ENCODE measurements around the gene SRPK2. TPM values are rescaled to one million over a fixed set of nuclear protein-coding genes. Genes with fewer than 3 reads are reported as not detected.
A peak's percentile ranks its signal among the peaks of the same experiment; 100 is the strongest.

Gene SRPK2
- total RNA-seq, 5 donors from 2014 or later (not counting 1 experiment from before 2014, with no cell fraction given), result 41.6 to 71.4 (median 46.9) TPM

- DNase-seq, result no peak
- CTCF ChIA-PET, result no interaction called here
- Mint-ChIP-seq H3K27me3 (no peaks in the 10 kb centered on the region), H3K36me3 (peaks cover 56% of the 10 kb centered on the region), H3K4me3 (no peak overlapping the region), H3K9me3 (no peaks in the 10 kb centered on the region), H3K27ac (no peak overlapping the region), H3K4me1 (no peaks in the 10 kb centered on the region)
- no peak overlapping the region for H3K4me3 ChIP-seq (ENCODE audit: control insufficient read depth in 1 of 2, extremely low read depth in 1 of 2, low read length in 1 of 2)
- no peak for ATAC-seq (replicated peaks in 1 of 4)
- no peaks in the 10 kb centered on the region for H3K9me3 ChIP-seq
- H3K36me3 ChIP-seq (ENCODE audit: control insufficient read depth in 2 of 2, extremely low read depth in 1 of 2, insufficient read depth in 1 of 2, low read length in 1 of 2), result peaks cover 4 to 51% of the 10 kb centered on the region in 2 donors
- 100% methylated on average over 1 of the region's 1 CpG for WGBS (ENCODE audit: insufficient coverage)
- H3K27me3 ChIP-seq (replicated peaks in 1 of 2; ENCODE audit: control insufficient read depth in 2 of 2, extremely low read depth in 1 of 2, insufficient read depth in 2 of 2, low read length in 1 of 2), result no peaks in the 10 kb centered on the region
- POLR2A ChIA-PET, result no interaction called here
- no peaks in the 10 kb centered on the region for H3K4me1 ChIP-seq (ENCODE audit: control insufficient read depth in 1 of 2, extremely low read depth in 1 of 2, insufficient read depth in 2 of 2, low read length in 2 of 2)
- no peak overlapping the region for H3K27ac ChIP-seq (ENCODE audit: low read length)
These were observed 224.0 kb downstream of the SRPK2 start for GRCh38 chr7:105164751-105165150.

GRCh38 chr7:105163718-105164117 lies 225.0 kb downstream of the SRPK2 start:
- CTCF ChIA-PET, result no interaction called here
- Mint-ChIP-seq H3K9me3 (no peaks in the 10 kb centered on the region), H3K4me3 (no peak overlapping the region), H3K4me1 (peaks cover 0 to 2% (median 0%) of the 10 kb centered on the region in 3 donors), H3K27ac (no peak overlapping the region), H3K36me3 (peaks cover 54% of the 10 kb centered on the region), H3K27me3 (no peaks in the 10 kb centered on the region)
- Histone ChIP-seq H3K36me3 (ENCODE audit: control insufficient read depth in 2 of 2, extremely low read depth in 1 of 2, insufficient read depth in 1 of 2, low read length in 1 of 2) (peaks cover 4 to 53% of the 10 kb centered on the region in 2 donors), H3K27ac (ENCODE audit: low read length) (no peak overlapping the region), H3K4me1 (ENCODE audit: control insufficient read depth in 1 of 2, extremely low read depth in 1 of 2, insufficient read depth in 2 of 2, low read length in 2 of 2) (no peaks in the 10 kb centered on the region), H3K27me3 (replicated peaks in 1 of 2; ENCODE audit: control insufficient read depth in 2 of 2, extremely low read depth in 1 of 2, insufficient read depth in 2 of 2, low read length in 1 of 2) (no peaks in the 10 kb centered on the region), H3K9me3 (no peaks in the 10 kb centered on the region), H3K4me3 (ENCODE audit: control insufficient read depth in 1 of 2, extremely low read depth in 1 of 2, low read length in 1 of 2) (no peak overlapping the region)
- 100% methylated on average over 8 of the region's 8 CpGs for WGBS (ENCODE audit: insufficient coverage)
- no peak for DNase-seq
- no peak for ATAC-seq (replicated peaks in 1 of 4)
- POLR2A ChIA-PET, result no interaction called here

- Mint-ChIP-seq H3K4me3 (no peak overlapping the region), H3K36me3 (peaks cover 50% of the 10 kb centered on the region), H3K4me1 (peaks cover 2 to 6% (median 2%) of the 10 kb centered on the region in 3 donors), H3K27ac (no peak overlapping the region), H3K27me3 (no peaks in the 10 kb centered on the region), H3K9me3 (no peaks in the 10 kb centered on the region)
- Histone ChIP-seq H3K9me3 (no peaks in the 10 kb centered on the region), H3K27me3 (replicated peaks in 1 of 2; ENCODE audit: control insufficient read depth in 2 of 2, extremely low read depth in 1 of 2, insufficient read depth in 2 of 2, low read length in 1 of 2) (no peaks in the 10 kb centered on the region), H3K4me1 (ENCODE audit: control insufficient read depth in 1 of 2, extremely low read depth in 1 of 2, insufficient read depth in 2 of 2, low read length in 2 of 2) (no peaks in the 10 kb centered on the region), H3K36me3 (ENCODE audit: control insufficient read depth in 2 of 2, extremely low read depth in 1 of 2, insufficient read depth in 1 of 2, low read length in 1 of 2) (peaks cover 4 to 52% of the 10 kb centered on the region in 2 donors), H3K27ac (ENCODE audit: low read length) (no peak overlapping the region), H3K4me3 (ENCODE audit: control insufficient read depth in 1 of 2, extremely low read depth in 1 of 2, low read length in 1 of 2) (no peak overlapping the region)
- ATAC-seq (replicated peaks in 1 of 4), result no peak
- WGBS (ENCODE audit: insufficient coverage), result no CpG with 5 or more reads among the region's 1 CpG
- ChIA-PET POLR2A (interaction anchor here in 1 of 2 donors (0.6 kb wide), 2 partner anchors 19 to 63 kb away, joined by 4 to 6 read pairs; no protein-coding TSS in a partner anchor), CTCF (no interaction called here)
- DNase-seq, result no peak
These were observed 227.4 kb downstream of the SRPK2 start for GRCh38 chr7:105161366-105161765.

GRCh38 chr7:105157278-105157677 lies 231.4 kb downstream of the SRPK2 start:
- no peak overlapping the region for H3K4me3 Mint-ChIP-seq
- no peak for ATAC-seq (replicated peaks in 1 of 4)
- peaks cover 34% of the 10 kb centered on the region for H3K36me3 Mint-ChIP-seq
- H3K36me3 ChIP-seq (ENCODE audit: control insufficient read depth in 2 of 2, extremely low read depth in 1 of 2, insufficient read depth in 1 of 2, low read length in 1 of 2), result peaks cover 0 to 38% of the 10 kb centered on the region in 2 donors
- H3K27ac ChIP-seq (ENCODE audit: low read length), result no peak overlapping the region
- no peak overlapping the region for H3K4me3 ChIP-seq (ENCODE audit: control insufficient read depth in 1 of 2, extremely low read depth in 1 of 2, low read length in 1 of 2)
- no CpG with 5 or more reads among the region's 3 CpGs for WGBS (ENCODE audit: insufficient coverage)
- H3K27me3 ChIP-seq (replicated peaks in 1 of 2; ENCODE audit: control insufficient read depth in 2 of 2, extremely low read depth in 1 of 2, insufficient read depth in 2 of 2, low read length in 1 of 2), result no peaks in the 10 kb centered on the region
- ChIA-PET POLR2A (no interaction called here), CTCF (interaction anchor here in 1 of 2 donors (0.6 kb wide), 1 partner anchor 277 kb away, joined by 4 read pairs; no protein-coding TSS in a partner anchor)
- DNase-seq, result no peak
- H3K9me3 ChIP-seq, result no peaks in the 10 kb centered on the region
- no peaks in the 10 kb centered on the region for H3K4me1 ChIP-seq (ENCODE audit: control insufficient read depth in 1 of 2, extremely low read depth in 1 of 2, insufficient read depth in 2 of 2, low read length in 2 of 2)
- no peaks in the 10 kb centered on the region for H3K9me3 Mint-ChIP-seq
- peaks cover 6 to 14% (median 9%) of the 10 kb centered on the region in 3 donors for H3K4me1 Mint-ChIP-seq
- H3K27me3 Mint-ChIP-seq, result no peaks in the 10 kb centered on the region
- H3K27ac Mint-ChIP-seq, result no peak overlapping the region

- H3K9me3 Mint-ChIP-seq, result no peaks in the 10 kb centered on the region
- ChIA-PET CTCF (no interaction called here), POLR2A (no interaction called here)
- no peak overlapping the region for H3K4me3 ChIP-seq (ENCODE audit: control insufficient read depth in 1 of 2, extremely low read depth in 1 of 2, low read length in 1 of 2)
- no peak overlapping the region for H3K4me3 Mint-ChIP-seq
- peaks cover 34% of the 10 kb centered on the region for H3K36me3 Mint-ChIP-seq
- no peaks in the 10 kb centered on the region for H3K4me1 ChIP-seq (ENCODE audit: control insufficient read depth in 1 of 2, extremely low read depth in 1 of 2, insufficient read depth in 2 of 2, low read length in 2 of 2)
- peak overlapping the region in 1 of 2 donors; percentile 5 for H3K27ac Mint-ChIP-seq
- H3K9me3 ChIP-seq, result no peaks in the 10 kb centered on the region
- ATAC-seq (replicated peaks in 1 of 4) (no peak), DNase-seq (no peak)
- no peaks in the 10 kb centered on the region for H3K27me3 ChIP-seq (replicated peaks in 1 of 2; ENCODE audit: control insufficient read depth in 2 of 2, extremely low read depth in 1 of 2, insufficient read depth in 2 of 2, low read length in 1 of 2)
- H3K27ac ChIP-seq (ENCODE audit: low read length), result no peak overlapping the region
- H3K27me3 Mint-ChIP-seq, result no peaks in the 10 kb centered on the region
- peaks cover 6 to 14% (median 9%) of the 10 kb centered on the region in 3 donors for H3K4me1 Mint-ChIP-seq
- 100% methylated on average over 1 of the region's 2 CpGs for WGBS (ENCODE audit: insufficient coverage)
- peaks cover 0 to 38% of the 10 kb centered on the region in 2 donors for H3K36me3 ChIP-seq (ENCODE audit: control insufficient read depth in 2 of 2, extremely low read depth in 1 of 2, insufficient read depth in 1 of 2, low read length in 1 of 2)
These were observed 232.0 kb downstream of the SRPK2 start for GRCh38 chr7:105156731-105157130.

GRCh38 chr7:105154084-105154483 lies 234.6 kb downstream of the SRPK2 start:
- ChIA-PET CTCF (no interaction called here), POLR2A (interaction anchor here in 1 of 2 donors (0.6 kb wide), 1 partner anchor 184 kb away, joined by 9 read pairs; no protein-coding TSS in a partner anchor)
- Mint-ChIP-seq H3K4me3 (no peak overlapping the region), H3K36me3 (peaks cover 36% of the 10 kb centered on the region), H3K27ac (no peak overlapping the region), H3K27me3 (no peaks in the 10 kb centered on the region), H3K9me3 (no peaks in the 10 kb centered on the region), H3K4me1 (peaks cover 14 to 24% (median 14%) of the 10 kb centered on the region in 3 donors)
- WGBS (ENCODE audit: insufficient coverage), result no CpG with 5 or more reads among the region's 2 CpGs
- no peak overlapping the region for H3K4me3 ChIP-seq (ENCODE audit: control insufficient read depth in 1 of 2, extremely low read depth in 1 of 2, low read length in 1 of 2)
- ATAC-seq (replicated peaks in 1 of 4) (no peak), DNase-seq (no peak)
- H3K4me1 ChIP-seq (ENCODE audit: control insufficient read depth in 1 of 2, extremely low read depth in 1 of 2, insufficient read depth in 2 of 2, low read length in 2 of 2), result no peaks in the 10 kb centered on the region
- H3K36me3 ChIP-seq (ENCODE audit: control insufficient read depth in 2 of 2, extremely low read depth in 1 of 2, insufficient read depth in 1 of 2, low read length in 1 of 2), result peaks cover 0 to 28% of the 10 kb centered on the region in 2 donors
- no peaks in the 10 kb centered on the region for H3K9me3 ChIP-seq
- no peak overlapping the region for H3K27ac ChIP-seq (ENCODE audit: low read length)
- no peaks in the 10 kb centered on the region for H3K27me3 ChIP-seq (replicated peaks in 1 of 2; ENCODE audit: control insufficient read depth in 2 of 2, extremely low read depth in 1 of 2, insufficient read depth in 2 of 2, low read length in 1 of 2)
